Parathyroid adenoma (tissue), 2 donors: ENCODE results near the gene FNDC7.
"Not testable (repeated sequence)": the region's sequence is repeated elsewhere in the genome, so short reads cannot be mapped to it uniquely, and the experiment has no call there.

Experiments used
- H2AFZ ChIP-seq: fragments of 300-600 bp; sonication (generic); one replicate; pipeline ENCODE4 v1.7.0; 2017; ENCODE audit warnings: antibody characterized with exemption, mild to moderate bottlenecking
- H3K27ac ChIP-seq: fragments of 300-600 bp; sonication (generic); one replicate; pipeline ENCODE4 v1.7.0; 2017
- H3K27me3 ChIP-seq: fragments of 300-600 bp; sonication (generic); one replicate; pipeline ENCODE4 v1.7.0; 2017; ENCODE audit warnings: low read length; ENCODE audit not compliant: control insufficient read depth, insufficient read depth
- H3K36me3 ChIP-seq: fragments of 300-600 bp; sonication (generic); one replicate; pipeline ENCODE4 v1.7.0; 2017; ENCODE audit warnings: low read length; ENCODE audit not compliant: control insufficient read depth, insufficient read depth
- H3K4me1 ChIP-seq: fragments of 300-600 bp; sonication (generic); one replicate; pipeline ENCODE4 v1.7.0; 2017; ENCODE audit warnings: control low read depth
- H3K4me2 ChIP-seq: fragments of 300-600 bp; sonication (generic); one replicate; pipeline ENCODE4 v1.7.0; 2017; ENCODE audit warnings: low read length
- H3K4me3 ChIP-seq: fragments of 300-600 bp; sonication (generic); one replicate; pipeline ENCODE4 v1.7.0; 2017; ENCODE audit warnings: low read depth, low read length
- H3K79me2 ChIP-seq: fragments of 300-600 bp; sonication (generic); one replicate; pipeline ENCODE4 v1.7.0; 2017; ENCODE audit warnings: control low read depth
- H3K9ac ChIP-seq: fragments of 300-600 bp; sonication (generic); one replicate; pipeline ENCODE4 v1.7.0; 2017; ENCODE audit warnings: mild to moderate bottlenecking
- H3K9me3 ChIP-seq: fragments of 300-600 bp; sonication (generic); one replicate; pipeline ENCODE4 v1.7.0; 2017; ENCODE audit warnings: low read length; ENCODE audit not compliant: control insufficient read depth
- TF ChIP-seq, protein P1 (sequence below): fragments of 300-600 bp; sonication (generic); IDR thresholded peaks from one replicate; pipeline ENCODE4 v1.7.0; 2017; ENCODE audit warnings: antibody characterized with exemption, mild to moderate bottlenecking
- donor health status: primary hyperparathyroidism.

Gene FNDC7

DNA sequence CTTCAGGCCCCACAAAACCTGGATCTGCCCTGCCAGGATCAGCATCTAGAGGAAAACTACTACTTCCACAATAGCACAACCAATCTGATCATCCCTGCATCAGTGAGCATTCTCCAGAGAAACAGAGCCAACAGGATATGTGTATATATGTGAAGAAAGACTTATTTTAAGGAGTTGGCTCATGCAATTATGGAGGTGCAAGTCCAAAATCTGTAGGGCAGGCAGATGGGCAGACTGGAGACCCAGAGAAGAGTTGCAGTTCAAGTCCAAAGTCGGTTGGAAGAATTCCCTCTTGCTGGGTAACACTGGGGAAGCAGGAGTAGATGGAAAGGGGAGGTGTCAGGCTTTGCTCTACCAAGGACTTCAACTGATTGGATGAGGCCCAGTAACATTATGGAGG, 46.9 kb upstream of the FNDC7 start:
- Histone ChIP-seq H3K36me3 (no peaks in the 10 kb centered on the region), H3K9ac (no peak overlapping the region), H3K27me3 (no peaks in the 10 kb centered on the region), H3K4me1 (no peaks in the 10 kb centered on the region), H3K4me2 (no peak overlapping the region), H3K9me3 (no peaks in the 10 kb centered on the region), H3K27ac (no peak overlapping the region), H3K79me2 (no peaks in the 10 kb centered on the region), H3K4me3 (no peak overlapping the region), H2AFZ (no peak overlapping the region)
- TF ChIP-seq, protein P1, sequence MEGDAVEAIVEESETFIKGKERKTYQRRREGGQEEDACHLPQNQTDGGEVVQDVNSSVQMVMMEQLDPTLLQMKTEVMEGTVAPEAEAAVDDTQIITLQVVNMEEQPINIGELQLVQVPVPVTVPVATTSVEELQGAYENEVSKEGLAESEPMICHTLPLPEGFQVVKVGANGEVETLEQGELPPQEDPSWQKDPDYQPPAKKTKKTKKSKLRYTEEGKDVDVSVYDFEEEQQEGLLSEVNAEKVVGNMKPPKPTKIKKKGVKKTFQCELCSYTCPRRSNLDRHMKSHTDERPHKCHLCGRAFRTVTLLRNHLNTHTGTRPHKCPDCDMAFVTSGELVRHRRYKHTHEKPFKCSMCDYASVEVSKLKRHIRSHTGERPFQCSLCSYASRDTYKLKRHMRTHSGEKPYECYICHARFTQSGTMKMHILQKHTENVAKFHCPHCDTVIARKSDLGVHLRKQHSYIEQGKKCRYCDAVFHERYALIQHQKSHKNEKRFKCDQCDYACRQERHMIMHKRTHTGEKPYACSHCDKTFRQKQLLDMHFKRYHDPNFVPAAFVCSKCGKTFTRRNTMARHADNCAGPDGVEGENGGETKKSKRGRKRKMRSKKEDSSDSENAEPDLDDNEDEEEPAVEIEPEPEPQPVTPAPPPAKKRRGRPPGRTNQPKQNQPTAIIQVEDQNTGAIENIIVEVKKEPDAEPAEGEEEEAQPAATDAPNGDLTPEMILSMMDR, result no peak

DNA sequence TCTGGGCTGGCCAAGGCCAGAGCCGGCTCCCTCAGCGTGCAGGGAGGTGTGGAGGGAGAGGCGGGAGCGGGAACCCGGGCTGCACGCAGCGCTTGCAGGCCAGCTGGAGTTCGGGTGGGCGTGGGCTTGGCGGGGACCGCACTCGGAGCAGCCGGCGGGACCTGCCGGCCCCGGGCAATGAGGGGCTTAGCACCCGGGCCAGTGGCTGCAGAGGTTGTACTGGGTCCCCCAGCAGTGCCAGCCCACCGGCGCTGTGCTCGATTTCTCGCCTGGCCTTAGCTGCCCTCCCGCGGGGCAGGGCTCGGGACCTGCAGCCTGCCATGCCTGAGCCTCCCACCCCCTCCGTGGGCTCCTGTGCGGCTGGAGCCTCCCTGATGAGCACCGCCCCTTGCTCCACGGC, 45.3 kb upstream of the FNDC7 start:
- not testable (repeated sequence) for H3K79me2 ChIP-seq, H3K4me2 ChIP-seq, H3K27me3 ChIP-seq, H3K4me3 ChIP-seq, H2AFZ ChIP-seq, H3K36me3 ChIP-seq, H3K4me1 ChIP-seq, H3K27ac ChIP-seq, H3K9me3 ChIP-seq, H3K9ac ChIP-seq

DNA sequence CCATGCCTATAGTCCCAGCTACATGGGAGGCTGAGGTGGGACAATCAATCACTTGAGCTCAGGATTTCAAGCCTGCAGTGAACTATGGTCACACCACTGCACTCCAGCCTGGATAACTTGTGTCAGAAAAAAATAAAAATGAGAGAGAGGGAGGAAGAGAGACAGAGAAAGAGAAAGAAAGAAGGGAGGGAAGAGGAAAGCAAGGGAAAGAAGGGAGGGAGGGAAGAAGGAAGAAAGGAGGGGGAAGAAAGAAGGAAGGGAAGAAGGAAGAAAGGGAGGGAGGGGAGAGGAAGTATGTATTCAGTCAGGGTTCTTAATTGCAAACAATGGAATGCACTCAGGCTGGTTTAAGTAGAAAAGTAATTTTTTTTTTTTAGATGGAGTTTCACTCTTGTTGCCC, 43.9 kb upstream of the FNDC7 start:
- no peak overlapping the region for H3K4me3 ChIP-seq

DNA sequence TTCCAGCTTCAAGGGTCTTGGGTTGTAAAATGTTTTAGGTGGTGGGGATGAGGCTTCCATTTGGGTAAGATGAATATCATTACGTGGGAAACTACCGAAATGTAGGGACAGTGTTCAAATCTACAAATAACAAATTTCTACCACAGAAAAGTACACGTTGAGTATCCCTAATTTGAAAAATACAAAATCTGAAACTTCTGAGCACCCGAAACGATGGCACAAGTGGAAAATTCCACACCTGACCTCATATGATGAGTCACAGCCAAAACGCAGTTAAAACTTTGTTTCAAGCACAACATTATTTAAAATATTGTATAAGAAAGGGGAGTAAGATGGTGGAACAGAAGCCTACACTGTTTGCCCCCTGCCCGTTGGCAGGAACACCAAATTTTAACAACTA, 43.0 kb upstream of the FNDC7 start:
- Histone ChIP-seq H3K9ac (no peak overlapping the region), H3K27ac (no peak overlapping the region), H3K27me3 (no peaks in the 10 kb centered on the region), H3K4me2 (no peak overlapping the region), H2AFZ (no peak overlapping the region), H3K4me1 (no peaks in the 10 kb centered on the region), H3K4me3 (no peak overlapping the region), H3K9me3 (no peaks in the 10 kb centered on the region), H3K36me3 (no peaks in the 10 kb centered on the region), H3K79me2 (no peaks in the 10 kb centered on the region)
- TF ChIP-seq, protein P1, result no peak

More for the DNA sequence above, 43.9 kb upstream of the FNDC7 start:
- Histone ChIP-seq H3K4me1 (no peaks in the 10 kb centered on the region), H3K9ac (no peak overlapping the region), H3K79me2 (no peaks in the 10 kb centered on the region), H2AFZ (no peak overlapping the region), H3K27ac (no peak overlapping the region), H3K36me3 (no peaks in the 10 kb centered on the region), H3K4me2 (no peak overlapping the region), H3K27me3 (no peaks in the 10 kb centered on the region), H3K9me3 (no peaks in the 10 kb centered on the region)
- TF ChIP-seq, protein P1, result no peak

DNA sequence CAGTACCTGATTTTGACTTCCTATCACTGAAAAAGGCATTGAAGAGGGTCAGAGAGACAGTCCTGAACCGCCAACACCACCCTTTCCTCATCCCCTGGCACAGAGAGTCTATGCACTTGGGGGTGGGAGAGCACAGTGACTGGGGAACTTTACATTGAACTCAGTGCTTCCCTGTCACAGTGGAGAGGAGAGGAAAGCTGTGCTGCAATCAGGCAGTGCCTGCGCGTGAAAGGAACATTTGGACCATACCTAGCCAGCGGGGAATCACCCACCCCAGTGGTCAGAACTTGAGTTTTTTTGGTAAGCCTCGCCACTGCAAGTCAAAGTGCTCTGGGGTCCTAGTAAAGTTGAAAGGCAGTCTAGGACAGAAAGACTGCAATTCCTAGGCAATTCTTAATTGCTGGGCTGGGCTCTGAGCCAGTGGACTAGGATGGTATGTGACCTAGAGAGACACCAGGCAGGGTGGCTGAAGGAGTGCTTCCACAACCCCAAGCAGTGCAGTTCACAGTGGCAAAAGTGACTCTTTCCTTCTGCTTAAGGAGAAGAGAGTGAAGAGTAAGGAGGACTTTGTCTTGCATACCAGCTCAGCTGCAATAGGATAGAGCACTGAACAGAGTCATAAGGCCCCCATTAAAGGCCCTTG, 42.5 kb upstream of the FNDC7 start:
- Histone ChIP-seq H3K4me2 (no peak overlapping the region), H3K4me1 (no peaks in the 10 kb centered on the region), H3K9ac (no peak overlapping the region), H3K36me3 (no peaks in the 10 kb centered on the region), H3K27me3 (no peaks in the 10 kb centered on the region), H3K4me3 (no peak overlapping the region), H3K27ac (no peak overlapping the region), H2AFZ (no peak overlapping the region), H3K9me3 (no peaks in the 10 kb centered on the region), H3K79me2 (no peaks in the 10 kb centered on the region)
- TF ChIP-seq, protein P1, result no peak
